Measurements from ENCODE around the gene KLHDC4.

KLHDC4 gene

DNA sequence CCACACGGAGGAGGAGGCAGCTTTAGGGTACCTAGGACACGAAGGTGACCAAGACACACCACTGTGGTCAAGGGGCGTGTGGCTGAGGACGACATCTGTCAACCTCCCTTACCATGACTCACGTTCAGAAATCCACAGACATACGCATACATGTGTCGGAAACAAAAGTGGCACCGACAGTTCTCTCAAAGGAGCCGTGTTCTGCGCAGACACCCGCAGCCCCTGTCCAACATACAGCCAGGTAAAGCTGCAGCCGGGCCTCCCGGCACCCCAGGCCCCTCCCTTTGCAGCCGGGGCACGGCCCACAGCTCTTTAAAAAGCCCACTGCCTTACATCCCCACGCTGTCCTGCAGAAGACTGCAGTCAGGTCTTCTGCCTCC lies 40.5 kb upstream of the KLHDC4 start:
- TF ChIP-seq CTCF (IDR thresholded peaks at IDR 0.05; ENCODE audit: low read depth, low read length), result no peak
- no peak for DNase-seq (ENCODE audit: extremely low read depth, low read depth)

DNA sequence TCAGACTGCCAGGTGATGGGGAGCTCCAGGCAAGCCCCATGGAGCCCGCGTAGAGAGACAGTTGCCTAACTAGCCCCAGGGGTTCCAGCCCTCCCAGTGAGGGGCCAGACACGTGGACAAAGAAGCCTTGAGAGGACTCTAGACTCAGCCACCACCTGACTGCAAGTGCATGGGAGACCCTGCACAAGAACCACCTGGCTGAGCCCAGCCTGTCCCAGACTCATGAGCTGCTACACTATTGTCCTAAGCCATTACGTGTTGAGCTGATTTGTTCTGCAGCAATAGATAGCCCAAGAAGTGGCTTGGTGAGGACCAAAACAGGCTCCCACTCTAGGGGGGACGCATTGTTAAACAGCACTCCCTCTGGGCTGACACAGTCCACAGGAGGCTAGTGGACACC lies 37.6 kb upstream of the KLHDC4 start:
- no peak for DNase-seq (ENCODE audit: extremely low read depth, low read depth)
- TF ChIP-seq CTCF (IDR thresholded peaks at IDR 0.05; ENCODE audit: low read depth, low read length), result no peak

- no peak for TF ChIP-seq CTCF (IDR thresholded peaks at IDR 0.05; ENCODE audit: low read depth, low read length)
Observed at GRCh38 chr16:87802670-87803069, 36.9 kb upstream of the KLHDC4 start.

DNA sequence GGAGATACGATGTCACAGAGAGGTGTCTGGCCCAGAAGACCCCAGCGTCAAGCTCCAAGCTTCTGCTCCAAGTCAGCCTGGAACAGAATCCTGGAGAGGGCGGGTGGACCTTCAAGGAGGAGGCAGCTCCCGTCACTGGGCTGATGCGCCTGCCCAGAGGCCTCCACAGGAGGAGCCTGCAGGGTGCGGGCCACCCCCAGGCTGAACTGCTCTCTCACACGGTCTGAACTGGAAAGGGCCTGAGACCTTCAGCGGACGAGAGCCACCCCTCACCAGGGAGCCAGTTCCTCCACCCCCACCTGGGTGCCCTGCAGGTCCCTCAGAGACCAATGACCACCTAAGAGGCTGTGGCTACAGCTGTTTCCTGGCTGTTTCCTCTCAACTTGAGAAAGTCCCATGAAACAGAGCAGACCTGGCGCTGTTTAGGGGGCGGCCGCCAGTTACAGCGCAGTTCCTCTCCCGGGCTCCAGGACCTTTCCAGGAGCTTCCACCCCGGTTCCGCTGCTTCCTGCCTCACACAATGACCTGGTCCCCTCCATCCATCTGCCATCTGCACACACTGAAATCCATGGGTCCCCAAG lies 36.0 kb upstream of the KLHDC4 start:
- TF ChIP-seq CTCF (IDR thresholded peaks at IDR 0.05; ENCODE audit: low read depth, low read length), result no peak
- DNase-seq (ENCODE audit: extremely low read depth, low read depth), result no peak

More at GRCh38 chr16:87802670-87803069, 36.9 kb upstream of the KLHDC4 start:
- DNase-seq (ENCODE audit: extremely low read depth, low read depth), result no peak

- no peak for TF ChIP-seq CTCF (IDR thresholded peaks at IDR 0.05; ENCODE audit: low read depth, low read length)
- DNase-seq (ENCODE audit: extremely low read depth, low read depth), result no peak
Observed at GRCh38 chr16:87800497-87800896, 34.7 kb upstream of the KLHDC4 start.

- no peak for TF ChIP-seq CTCF (IDR thresholded peaks at IDR 0.05; ENCODE audit: low read depth, low read length)
- no peak for DNase-seq (ENCODE audit: extremely low read depth, low read depth)
Observed at GRCh38 chr16:87795336-87795735, 29.6 kb upstream of the KLHDC4 start.

- TF ChIP-seq CTCF (IDR thresholded peaks at IDR 0.05; ENCODE audit: low read depth, low read length), result no peak
- no peak for DNase-seq (ENCODE audit: extremely low read depth, low read depth)
Observed at GRCh38 chr16:87794485-87795078, 28.8 kb upstream of the KLHDC4 start.
